K562 (cell line): ENCODE results near the gene HGS. TPM values are rescaled to one million over a fixed set of nuclear protein-coding genes. Genes with fewer than 3 reads are reported as not detected.
A peak's percentile ranks its signal among the peaks of the same experiment; 100 is the strongest.

Experiments
- ATAC-seq: fragments of 200-7000 bp; cut with Tn5 transposase; 3 replicates; pipeline ENCODE4 v1.9.1; 2020; ENCODE audit warnings: moderate library complexity
- BruUV-seq: library from RNA; stranded (reverse); fragments of 400-500 nt; replicated peaks from 2 replicates; lab custom pipeline; 2021; lab: Mats Ljungman, UMichigan
- CTCF ChIA-PET: fragments of 300-600 bp; formaldehyde crosslinking; extraction: SDS; loops from one replicate; lab custom pipeline; 2021; ENCODE audit warnings: low intra/inter-chr PET ratio; lab: Yijun Ruan, JAX
- POLR2A ChIA-PET: fragments of 300-600, 350-650 bp; sonication (Branson Sonifier 250); formaldehyde crosslinking; extraction: SDS; loops from one replicate; lab custom pipeline; 2021; ENCODE audit warnings: antibody characterized with exemption, inconsistent platforms; lab: Yijun Ruan, JAX
- DNase-seq, 4 experiments: peaks; one replicate each; pipeline versions ENCODE4 v3.0.0 to v3.0.0-alpha.2; 2011 to 2018; ENCODE audit warnings: low spot score in 3 of 4, mixed read lengths in 3 of 4; ENCODE audit errors: extremely low read depth in 1 of 4
- FAIRE-seq: peaks from 2 replicates; lab custom pipeline; 2011; peaks lifted over from hg19 to GRCh38; lab: Jason Lieb, UNC
- H2AFZ ChIP-seq: 2 replicates; pipeline ENCODE4 v1.6.0; 2011; ENCODE audit warnings: low read depth, low read length, control low read depth, inconsistent platforms
- H3K27ac ChIP-seq: fragments of 200-600 bp; 3 replicates; pipeline ENCODE4 v1.8.0; 2011; ENCODE audit warnings: low read depth, mild to moderate bottlenecking, control low read depth, inconsistent platforms, low read length, moderate library complexity, mixed read lengths; ENCODE audit errors: extremely low read depth
- H3K27me3 ChIP-seq, 2 experiments: fragments of 300-600 bp in 1 of 2; 2 replicates in 1 of 2; 3 replicates in 1 of 2; pipeline versions ENCODE4 v1.6.0 to v1.8.0; 2011; ENCODE audit warnings: inconsistent platforms in 2 of 2, low read length in 2 of 2, mild to moderate bottlenecking in 1 of 2, mixed read lengths in 1 of 2, moderate library complexity in 1 of 2; ENCODE audit not compliant: control insufficient read depth in 2 of 2, insufficient read depth in 2 of 2
- H3K36me3 ChIP-seq: fragments of 300-600 bp; 3 replicates; pipeline ENCODE4 v1.8.0; 2011; ENCODE audit warnings: mild to moderate bottlenecking, low read length, inconsistent platforms; ENCODE audit not compliant: control insufficient read depth, insufficient read depth
- H3K4me1 ChIP-seq, 2 experiments: fragments of 200-600 bp in 1 of 2; replicated peaks in 1 of 2; 2 replicates in 1 of 2; 3 replicates in 1 of 2; pipeline versions ENCODE4 v1.5.1 to v1.8.0; 2011; ENCODE audit warnings: inconsistent platforms in 2 of 2, low read length in 2 of 2, mild to moderate bottlenecking in 1 of 2, mixed read lengths in 1 of 2, moderate library complexity in 1 of 2; ENCODE audit not compliant: control insufficient read depth in 2 of 2, insufficient read depth in 2 of 2
- H3K4me2 ChIP-seq: 2 replicates; pipeline ENCODE4 v1.6.1; 2011; ENCODE audit warnings: low read length, control low read depth, inconsistent platforms, mixed read lengths; ENCODE audit not compliant: insufficient read depth
- H3K4me3 ChIP-seq: fragments of 200-600 bp; sonication (generic), shearing (Covaris generic); 2 replicates; pipeline ENCODE4 v1.5.1; 2016; ENCODE audit warnings: control low read depth, inconsistent platforms
- H3K79me2 ChIP-seq: fragments of 200-600 bp; 3 replicates; pipeline ENCODE4 v1.8.0; 2011; ENCODE audit warnings: low read length, inconsistent platforms; ENCODE audit not compliant: control insufficient read depth, insufficient read depth
- H3K9ac ChIP-seq, 2 experiments: 2 replicates each; pipeline versions ENCODE4 v1.6.0 to v1.6.1; 2011; ENCODE audit warnings: low read depth in 2 of 2, low read length in 2 of 2, control low read depth in 1 of 2, inconsistent platforms in 1 of 2, mild to moderate bottlenecking in 1 of 2, mixed read lengths in 1 of 2; ENCODE audit not compliant: insufficient read depth in 1 of 2
- H3K9me1 ChIP-seq: one replicate; pipeline ENCODE4 v1.6.0; 2011; ENCODE audit warnings: inconsistent platforms, mild to moderate bottlenecking, low read length, moderate library complexity; ENCODE audit not compliant: control insufficient read depth, insufficient read depth
- H3K9me3 ChIP-seq: replicated peaks from 2 replicates; pipeline ENCODE4 v1.5.1; 2011; ENCODE audit warnings: low read depth, low read length, inconsistent platforms; ENCODE audit not compliant: control insufficient read depth, insufficient read depth
- H4K20me1 ChIP-seq: replicated peaks from 2 replicates; pipeline ENCODE4 v1.6.1; 2011; ENCODE audit warnings: low read length, inconsistent platforms, mixed read lengths; ENCODE audit not compliant: control insufficient read depth, insufficient read depth
- BCL6 ChIP-seq: fragments of 250-450 bp; sonication (Bioruptor Pico); IDR thresholded peaks from 2 replicates; pipeline ENCODE4 v1.4.0; 2020
- FOXA3 ChIP-seq, 2 experiments: fragments of 450-650 bp in 1 of 2; sonication (generic) in 1 of 2; formaldehyde crosslinking; IDR thresholded peaks in 1 of 2; conservative IDR thresholded peaks in 1 of 2; 2 replicates each; pipeline versions ENCODE4 v1.4.0 to v1.8.0; 2020 to 2022; ENCODE audit warnings: mild to moderate bottlenecking in 2 of 2, missing genetic modification reagents in 1 of 2
- GATAD2B ChIP-seq: fragments of 450-650 bp; IDR thresholded peaks from 2 replicates; pipeline ENCODE4 v1.6.1; 2017; ENCODE audit warnings: mild to moderate bottlenecking, borderline replicate concordance
- HOXB6 ChIP-seq: fragments of 250-450 bp; sonication (Bioruptor Pico); IDR thresholded peaks from 2 replicates; pipeline ENCODE4 v1.5.1; 2022; ENCODE audit warnings: mild to moderate bottlenecking, borderline replicate concordance
- IFI16 ChIP-seq: fragments of 250-450 bp; sonication (Bioruptor Pico); IDR thresholded peaks from 2 replicates; pipeline ENCODE4 v2.1.2; 2022; ENCODE audit warnings: mild to moderate bottlenecking, inconsistent platforms
- MTA2 ChIP-seq: fragments of 450-650 bp; IDR thresholded peaks from 2 replicates; pipeline ENCODE4 v1.6.1; 2016; ENCODE audit warnings: low read depth
- MXI1 ChIP-seq: IDR thresholded peaks from 2 replicates; pipeline ENCODE4 v1.6.1; 2011; ENCODE audit warnings: low read depth, mild to moderate bottlenecking, improper control_type of control experiment, low read length
- NCOA1 ChIP-seq: fragments of 450-650 bp; IDR thresholded peaks from 2 replicates; pipeline ENCODE4 v1.6.1; 2016; ENCODE audit warnings: low read depth
- PML ChIP-seq: IDR thresholded peaks from 2 replicates; pipeline ENCODE4 v1.6.1; 2012; ENCODE audit warnings: low read length, inconsistent platforms
- RBM39 ChIP-seq: fragments of 200-400 bp; formaldehyde crosslinking; optimal IDR thresholded peaks from 2 replicates; pipeline ENCODE3; 2018; ENCODE audit warnings: low read depth, low read length
- TBL1XR1 ChIP-seq, 2 experiments: IDR thresholded peaks; 2 replicates each; pipeline ENCODE4 v1.6.1; 2012; ENCODE audit warnings: improper control_type of control experiment in 2 of 2, low read length in 2 of 2, mild to moderate bottlenecking in 1 of 2
- TCFL5 ChIP-seq: fragments of 250-450 bp; sonication (Bioruptor Pico); conservative IDR thresholded peaks from 2 replicates; pipeline ENCODE4 v1.6.1; 2021; ENCODE audit warnings: mild to moderate bottlenecking, moderate library complexity, matching md5 sums
- WHSC1 ChIP-seq: IDR thresholded peaks from one replicate; pipeline ENCODE4 v1.6.1; 2012; ENCODE audit warnings: low read length, control low read depth, inconsistent platforms
- ZNF76 ChIP-seq: fragments of 250-450 bp; sonication (Bioruptor Pico); IDR thresholded peaks from 2 replicates; pipeline ENCODE4 v1.4.0; 2020; ENCODE audit warnings: mild to moderate bottlenecking, moderate library complexity, borderline replicate concordance
- WGBS: fragments of 100-300 bp; shearing (Covaris generic); methylation state at CpG from one replicate; pipeline ENCODE4 v1.1.6; 2016; ENCODE audit warnings: low coverage, mixed read lengths; ENCODE audit not compliant: insufficient coverage; ENCODE audit errors: missing lambda C conversion rate; 5-methylcytosine and 5-hydroxymethylcytosine counted together
- in situ Hi-C: fragments of 300-500 bp; cut with MboI; formaldehyde crosslinking; loops from 4 replicates; pipeline ENCODE4 v1.15.0; 2018; ENCODE audit warnings: inconsistent platforms, mixed read lengths
- intact Hi-C: fragments of 100-400 bp; cut with micrococcal nuclease; formaldehyde crosslinking; loops from 2 replicates; pipeline ENCODE4 v1.14.2; 2022
- polyA plus RNA-seq, 8 experiments: library from polyadenylated mRNA; depleted of rRNA in 4 of 8; stranded (reverse) in 5 of 8; unstranded in 3 of 8; fragments of >200 nt; fragmentation: Nextera tagmentation in 2 of 8; fragmentation: Illumina TruSeq in 1 of 8; extraction: Ambion mirVana in 2 of 8; extraction: Trizol in 1 of 8; gene quantifications; 2 replicates each; pipeline versions ENCODE4 v1.2.1 to v1.2.3, GENCODE V29; 2011 to 2014; ENCODE audit warnings: inconsistent platforms in 1 of 8, missing spikeins in 1 of 8
- total RNA-seq, 7 experiments: library from RNA; depleted of rRNA in 6 of 7; stranded (reverse); fragments of >200 nt in 6 of 7; fragmentation: Illumina TruSeq in 2 of 7; extraction: Trizol in 2 of 7; gene quantifications; 2 replicates each; pipeline versions ENCODE4 v1.2.1 to v1.2.3, GENCODE V29; 2011 to 2021; ENCODE audit warnings: low replicate concordance in 1 of 7
- TF ChIP-seq, protein P1 (sequence below): fragments of 250-450 bp; sonication (Bioruptor Pico); IDR thresholded peaks from 2 replicates; pipeline ENCODE4 v1.5.0; 2021; ENCODE audit warnings: mild to moderate bottlenecking, moderate library complexity
- TF ChIP-seq, protein P2 (sequence below): sonication (generic); formaldehyde crosslinking; IDR thresholded peaks from 2 replicates; pipeline ENCODE4 v1.8.1; 2023; ENCODE audit warnings: mild to moderate bottlenecking, missing genetic modification reagents
- TF ChIP-seq, protein P3 (sequence below): fragments of 250-450 bp; sonication (Bioruptor Pico); IDR thresholded peaks from 2 replicates; pipeline ENCODE4 v1.4.0; 2020; ENCODE audit warnings: mild to moderate bottlenecking, moderate library complexity

The HGS gene
- total and polyA plus RNA-seq, 9 of the 15 experiments (the other 6 are each of a cell fraction or from before 2014, with no cell fraction given), result 3.9 to 176 (median 77.1) TPM

DNA sequence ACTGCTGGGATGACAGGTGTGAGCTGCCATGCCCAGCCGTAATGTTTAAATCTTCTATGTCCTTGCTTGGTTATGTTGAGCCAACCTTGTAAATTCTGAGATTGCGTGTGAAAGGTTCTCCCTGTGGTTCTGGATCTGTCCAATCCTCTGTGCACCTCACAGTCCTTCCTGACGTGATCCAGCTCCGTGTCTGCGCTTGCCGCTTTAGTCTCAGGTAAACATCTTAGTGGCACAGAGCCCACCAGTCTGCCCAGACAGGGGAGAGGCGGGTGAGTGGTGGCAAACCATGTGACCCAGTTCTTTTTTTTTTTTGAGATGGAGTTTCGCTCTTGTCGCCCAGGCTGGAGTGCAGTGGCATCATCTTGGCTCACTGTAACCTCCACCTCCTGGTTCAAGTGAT lies 42.2 kb downstream of the HGS start:
- BruUV-seq, result no TSS peak
- H3K9me3 ChIP-seq, result no peaks in the 10 kb centered on the region
- in situ Hi-C loops (no loop called here), intact Hi-C loops (no loop called here)
- ChIA-PET CTCF (interaction anchor here (0.6 kb wide), 1 partner anchor 716 kb away, joined by 3 read pairs; no protein-coding TSS in a partner anchor), POLR2A (interaction anchor here (0.7 to 5.4 kb wide), 4 partner anchors 13 to 19 kb away, joined by 3 to 59 read pairs (median 4); partner anchors contain the start of gene SLC25A10)
- no peaks in the 10 kb centered on the region; the same call in 2 of the 3 replicates for H3K36me3 ChIP-seq
- no peak for FAIRE-seq
- H3K9me1 ChIP-seq, result no peaks in the 10 kb centered on the region
- no peak overlapping the region for H2AFZ ChIP-seq
- H3K4me2 ChIP-seq, result no peak overlapping the region
- H3K9ac ChIP-seq, result peak overlapping the region in 1 of 2 experiments; percentile 47; a peak in 1 of 4 replicates
- H4K20me1 ChIP-seq, result no peaks in the 10 kb centered on the region; the same call in 1 of the 2 replicates
- no peak for ATAC-seq
- H3K4me1 ChIP-seq, result peaks cover 19 to 51% of the 10 kb centered on the region in 2 experiments
- TF ChIP-seq ZNF76 (CRISPR knock-in tag) (no peak), BCL6 (no peak), MXI1 (no peak), MTA2 (no peak), RBM39 (no peak), TCFL5 (no peak), PML (no peak), WHSC1 (no peak), NCOA1 (no peak), FOXA3 (CRISPR knock-in tag; conservative IDR thresholded peaks at IDR 0.05 in 1 of 2, IDR thresholded peaks at IDR 0.05 in 1 of 2) (no peak), HOXB6 (CRISPR knock-in tag) (no peak), IFI16 (CRISPR knock-in tag) (no peak), TBL1XR1 (IDR thresholded peaks at IDR 0.05; ENCODE audit: low read length in 2 of 2) (no peak), GATAD2B (no peak)
- TF ChIP-seq, protein P1, sequence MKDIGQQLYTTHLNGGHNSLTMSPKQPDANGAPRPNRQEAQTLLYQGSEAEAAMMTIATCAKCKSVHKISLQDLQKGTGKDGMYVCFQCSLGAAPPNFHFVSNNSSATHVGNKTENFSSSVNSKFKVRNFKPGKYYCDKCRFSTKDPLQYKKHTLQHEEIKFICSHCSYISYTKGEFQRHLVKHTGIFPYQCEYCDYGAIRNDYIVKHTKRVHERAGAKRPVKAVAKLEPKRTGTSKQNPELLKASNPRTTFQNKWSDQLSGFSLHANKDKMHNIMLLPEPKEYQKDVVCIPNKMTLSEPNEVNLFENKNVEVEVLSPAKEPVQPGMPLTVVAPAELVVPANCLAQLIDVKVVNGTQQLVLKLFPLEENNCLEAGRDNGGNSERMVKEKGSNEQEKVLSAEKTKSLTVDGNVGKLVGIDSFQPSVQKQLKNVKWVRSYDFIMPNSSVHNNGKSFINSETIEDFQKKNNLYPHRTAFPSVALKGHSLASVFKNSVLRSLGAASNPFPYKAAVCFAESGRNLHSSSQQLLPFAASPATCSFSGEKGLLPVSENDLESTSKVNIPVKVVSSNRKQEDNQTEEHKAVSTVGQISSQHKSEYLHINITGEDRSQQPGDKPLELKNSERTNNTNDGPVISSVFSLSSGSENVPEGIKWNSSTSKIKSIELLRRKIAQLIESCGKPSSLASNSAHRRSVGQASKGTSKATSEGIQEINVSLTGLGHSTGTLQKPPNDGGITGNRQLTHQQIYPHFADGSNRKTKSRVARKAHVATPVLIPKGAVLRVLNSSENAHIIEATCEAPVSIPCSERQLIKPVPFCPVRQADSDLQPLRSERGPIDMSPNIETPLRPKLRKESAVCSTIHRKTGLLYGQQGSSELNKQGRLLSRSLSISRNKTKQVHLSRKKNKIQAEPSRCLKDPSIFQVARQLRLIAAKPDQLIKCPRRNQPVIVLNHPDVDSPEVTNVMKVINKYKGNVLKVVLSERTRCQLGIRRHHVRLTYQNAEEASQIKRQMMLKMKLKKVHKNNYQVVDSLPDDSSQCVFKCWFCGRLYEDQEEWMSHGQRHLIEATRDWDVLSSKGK (CRISPR knock-in tag), result no peak
- TF ChIP-seq, protein P2, sequence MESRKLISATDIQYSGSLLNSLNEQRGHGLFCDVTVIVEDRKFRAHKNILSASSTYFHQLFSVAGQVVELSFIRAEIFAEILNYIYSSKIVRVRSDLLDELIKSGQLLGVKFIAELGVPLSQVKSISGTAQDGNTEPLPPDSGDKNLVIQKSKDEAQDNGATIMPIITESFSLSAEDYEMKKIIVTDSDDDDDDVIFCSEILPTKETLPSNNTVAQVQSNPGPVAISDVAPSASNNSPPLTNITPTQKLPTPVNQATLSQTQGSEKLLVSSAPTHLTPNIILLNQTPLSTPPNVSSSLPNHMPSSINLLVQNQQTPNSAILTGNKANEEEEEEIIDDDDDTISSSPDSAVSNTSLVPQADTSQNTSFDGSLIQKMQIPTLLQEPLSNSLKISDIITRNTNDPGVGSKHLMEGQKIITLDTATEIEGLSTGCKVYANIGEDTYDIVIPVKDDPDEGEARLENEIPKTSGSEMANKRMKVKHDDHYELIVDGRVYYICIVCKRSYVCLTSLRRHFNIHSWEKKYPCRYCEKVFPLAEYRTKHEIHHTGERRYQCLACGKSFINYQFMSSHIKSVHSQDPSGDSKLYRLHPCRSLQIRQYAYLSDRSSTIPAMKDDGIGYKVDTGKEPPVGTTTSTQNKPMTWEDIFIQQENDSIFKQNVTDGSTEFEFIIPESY (CRISPR knock-in tag), result no peak
- TF ChIP-seq, protein P3, sequence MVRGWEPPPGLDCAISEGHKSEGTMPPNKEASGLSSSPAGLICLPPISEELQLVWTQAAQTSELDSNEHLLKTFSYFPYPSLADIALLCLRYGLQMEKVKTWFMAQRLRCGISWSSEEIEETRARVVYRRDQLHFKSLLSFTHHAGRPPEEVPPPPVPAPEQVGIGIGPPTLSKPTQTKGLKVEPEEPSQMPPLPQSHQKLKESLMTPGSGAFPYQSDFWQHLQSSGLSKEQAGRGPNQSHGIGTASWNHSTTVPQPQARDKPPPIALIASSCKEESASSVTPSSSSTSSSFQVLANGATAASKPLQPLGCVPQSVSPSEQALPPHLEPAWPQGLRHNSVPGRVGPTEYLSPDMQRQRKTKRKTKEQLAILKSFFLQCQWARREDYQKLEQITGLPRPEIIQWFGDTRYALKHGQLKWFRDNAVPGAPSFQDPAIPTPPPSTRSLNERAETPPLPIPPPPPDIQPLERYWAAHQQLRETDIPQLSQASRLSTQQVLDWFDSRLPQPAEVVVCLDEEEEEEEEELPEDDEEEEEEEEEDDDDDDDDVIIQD (CRISPR knock-in tag), result no peak
- H3K27me3 ChIP-seq, result no peaks in the 10 kb centered on the region
- H3K27ac ChIP-seq, result no peak overlapping the region
- no peak overlapping the region for H3K4me3 ChIP-seq
- 72% methylated on average over 9 of the region's 9 CpGs for WGBS
- H3K79me2 ChIP-seq, result no peaks in the 10 kb centered on the region
- no peak for DNase-seq
